Medulla oblongata (tissue), 1 donor: ENCODE data around the gene PCP4L1.
"Not testable (repeated sequence)": the region's sequence is repeated elsewhere in the genome, so short reads cannot be mapped to it uniquely, and the experiment has no call there.

Source experiments
- DNase-seq: peaks from one replicate; pipeline ENCODE4 v3.0.0-alpha.2; 2015; ENCODE audit errors: extremely low spot score

Gene PCP4L1

DNA sequence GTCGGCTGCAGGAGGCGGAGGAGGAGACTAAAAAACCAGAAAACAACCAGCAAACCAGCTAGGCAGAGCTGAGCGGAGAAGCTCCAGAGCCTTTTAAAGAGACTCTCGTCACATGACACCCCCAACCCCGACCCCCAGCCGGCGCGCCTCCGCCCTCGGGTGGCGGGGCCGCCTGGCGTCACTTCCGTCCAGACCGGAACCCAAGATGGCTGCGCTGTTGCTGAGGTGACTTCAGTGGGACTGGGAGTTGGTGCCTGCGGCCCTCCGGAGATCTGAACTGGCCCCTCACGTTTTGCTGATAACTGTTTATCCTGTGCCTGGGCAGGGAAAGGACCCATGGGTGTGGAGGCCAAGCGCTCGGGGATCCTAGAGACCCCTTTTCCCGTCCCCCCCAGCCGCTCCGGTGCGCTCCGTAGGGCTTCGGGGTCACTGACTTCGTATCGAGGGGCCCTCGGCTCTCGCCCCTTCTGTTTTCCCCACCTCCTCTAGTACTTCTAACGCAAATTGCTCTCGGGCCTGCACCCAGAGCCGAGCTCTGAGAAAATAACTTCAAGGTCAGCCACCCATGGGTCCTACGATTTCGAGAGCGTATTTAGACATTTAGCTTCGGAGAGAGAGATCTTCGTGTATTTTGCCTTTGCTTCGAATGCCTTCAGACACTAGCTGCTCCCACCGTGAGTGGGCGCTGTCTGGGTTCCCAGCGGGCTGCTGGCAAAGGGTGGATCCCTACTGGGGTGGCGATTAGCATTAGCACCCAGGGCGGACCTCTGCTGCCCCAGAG lies 55.8 kb downstream of the PCP4L1 start, which contains the start of gene SDHC:
TSS of gene SDHC (plus strand) at position 181 of the 781 bp plus-strand sequence. CDS start at position 206, 25 bp downstream.
- DNase-seq: peak; percentile 97

DNA sequence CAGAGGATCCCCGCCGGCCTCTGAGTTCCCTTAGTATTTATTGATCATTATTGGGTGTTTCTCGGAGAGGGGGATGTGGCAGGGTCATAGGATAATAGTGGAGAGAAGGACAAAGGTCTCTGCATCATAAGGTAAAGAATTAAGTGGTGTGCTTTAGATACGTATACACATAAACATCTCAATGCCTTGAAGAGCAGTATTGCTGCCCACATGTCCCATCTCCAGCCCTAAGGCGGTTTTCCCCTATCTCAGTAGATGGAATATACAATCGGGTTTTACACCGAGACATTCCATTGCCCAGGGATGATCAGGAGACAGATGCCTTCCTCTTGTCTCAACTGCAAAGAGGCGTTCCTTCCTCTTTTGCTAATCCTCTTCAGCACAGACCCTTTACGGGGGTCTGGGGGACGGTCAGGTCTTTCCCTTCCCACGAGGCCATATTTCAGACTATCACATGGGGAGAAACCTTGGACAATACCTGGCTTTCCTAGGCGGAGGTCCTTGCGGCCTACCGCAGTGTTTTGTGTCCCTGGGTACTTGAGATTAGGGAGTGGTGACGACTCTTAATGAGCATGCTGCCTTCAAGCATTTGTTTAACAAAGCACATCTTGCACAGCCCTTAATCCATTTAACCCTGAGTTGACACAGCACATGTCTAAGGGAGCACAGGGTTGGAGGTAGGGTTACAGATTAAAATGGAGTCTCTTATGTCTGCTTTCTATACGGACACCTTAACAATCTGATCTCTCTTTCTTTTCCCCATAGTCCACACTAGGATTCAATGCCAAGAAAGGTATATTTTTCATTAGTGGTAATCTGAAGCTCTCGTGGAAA lies 57.5 kb downstream of the PCP4L1 start:
- not testable (repeated sequence) for DNase-seq

DNA sequence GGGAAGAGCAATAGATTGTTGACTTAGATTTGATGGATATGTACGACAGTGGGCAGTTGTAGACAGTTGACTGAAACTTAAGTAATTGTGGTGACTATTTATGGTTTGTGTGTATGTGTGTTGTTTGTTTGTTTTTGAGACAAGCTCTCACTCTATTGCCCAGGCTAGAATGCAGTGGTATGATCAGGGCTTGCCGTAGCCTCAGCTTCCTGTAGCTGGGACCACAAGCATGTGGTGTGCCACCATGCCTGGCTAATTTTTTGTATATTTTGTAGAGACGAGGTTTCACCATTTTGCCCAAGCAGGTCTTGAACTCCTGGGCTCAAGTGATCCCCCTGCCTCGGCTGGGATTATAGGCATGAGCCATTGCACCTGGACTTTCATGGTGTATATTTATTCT lies 65.5 kb downstream of the PCP4L1 start:
- DNase-seq: no peak

DNA sequence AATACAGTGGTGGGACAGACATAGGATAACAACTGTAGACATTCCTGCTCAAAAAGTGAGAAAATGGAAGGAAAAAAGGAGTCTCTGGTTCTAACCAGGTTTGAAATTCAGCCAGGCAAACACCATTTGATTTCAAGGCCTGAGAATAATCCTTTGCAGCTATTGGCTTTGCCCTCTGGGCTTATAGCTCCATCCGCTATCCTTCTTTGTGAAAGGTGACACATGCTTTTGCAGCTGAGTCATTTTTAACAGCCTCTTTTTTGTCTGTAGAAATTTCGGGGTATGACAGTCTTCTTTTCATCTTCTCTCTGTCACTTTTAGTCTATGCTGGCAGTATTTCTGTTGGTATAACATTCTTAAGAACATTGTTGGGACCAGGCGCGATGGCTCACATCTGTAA lies 71.8 kb downstream of the PCP4L1 start:
- DNase-seq: no peak

DNA sequence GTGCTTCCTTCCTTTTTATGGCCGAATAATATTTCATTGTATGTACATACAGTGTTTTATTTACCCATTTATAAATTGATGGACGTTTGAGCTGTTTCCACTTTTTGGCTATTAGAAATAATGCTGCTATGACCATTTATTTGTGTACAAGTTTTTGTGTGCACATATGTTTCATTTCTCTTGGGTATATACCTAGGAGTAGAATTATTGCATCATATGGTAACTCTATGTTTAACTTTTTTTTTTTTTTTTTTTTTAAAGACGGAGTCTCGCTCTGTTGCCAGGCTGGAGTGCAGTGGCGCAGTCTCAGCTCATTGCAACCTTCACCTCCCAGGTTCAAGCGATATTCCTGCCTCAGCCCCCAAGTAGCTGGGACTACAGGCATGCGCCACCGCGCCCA lies 74.6 kb downstream of the PCP4L1 start:
- no peak for DNase-seq
